CD4-positive, CD25-positive, alpha-beta regulatory T cell (primary cell): ENCODE measurements around the gene RBM48. TPM values are rescaled to one million over a fixed set of nuclear protein-coding genes. Genes with fewer than 3 reads are reported as not detected.
"Not testable (repeated sequence)": the region's sequence is repeated elsewhere in the genome, so short reads cannot be mapped to it uniquely, and the experiment has no call there.

Source experiments
- ATAC-seq, 2 donors: fragments of 150-1000 bp; cut with Tn5 transposase; one replicate each; pipeline ENCODE4 v1.10.0; 2021; ENCODE audit warnings: low read depth in 2 of 2, moderate number of reproducible peaks in 2 of 2, moderate library complexity in 1 of 2
- DNase-seq, 3 donors: peaks; one replicate each; pipeline versions ENCODE4 v3.0.0 to v3.0.0-alpha.2; 2012 to 2022; ENCODE audit warnings: mixed read lengths in 1 of 3
- H3K27ac ChIP-seq: one replicate; pipeline ENCODE4 v1.7.0; 2013; ENCODE audit warnings: mild to moderate bottlenecking, low read length; ENCODE audit not compliant: insufficient read depth, poor library complexity, severe bottlenecking
- H3K27me3 ChIP-seq: one replicate; pipeline ENCODE4 v1.7.0; 2013; ENCODE audit warnings: low read length; ENCODE audit not compliant: control insufficient read depth, insufficient read depth
- H3K36me3 ChIP-seq: one replicate; pipeline ENCODE4 v1.7.0; 2013; ENCODE audit warnings: mild to moderate bottlenecking, low read length, moderate library complexity; ENCODE audit not compliant: control insufficient read depth, insufficient read depth
- H3K4me1 ChIP-seq: 2 replicates; pipeline ENCODE4 v1.7.0; 2013; ENCODE audit warnings: mild to moderate bottlenecking, low read length; ENCODE audit not compliant: insufficient read depth, control insufficient read depth, poor library complexity, severe bottlenecking
- H3K4me3 ChIP-seq: one replicate; pipeline ENCODE4 v1.7.0; 2013; ENCODE audit warnings: low read depth, mild to moderate bottlenecking, low read length, moderate library complexity
- H3K9me3 ChIP-seq, 2 experiments: 1 replicate in 1 of 2; 2 replicates in 1 of 2; pipeline ENCODE4 v1.7.0; 2013; ENCODE audit warnings: low read length in 2 of 2, mild to moderate bottlenecking in 1 of 2, moderate library complexity in 1 of 2; ENCODE audit not compliant: control insufficient read depth in 2 of 2
- H3K27ac Mint-ChIP-seq, 3 donors: one replicate each; pipeline ENCODE4 v1.8.0; 2020 to 2022; ENCODE audit warnings: mild to moderate bottlenecking in 3 of 3, mixed read lengths in 3 of 3, moderate library complexity in 2 of 3
- H3K27me3 Mint-ChIP-seq: one replicate; pipeline ENCODE4 v1.8.0; 2022; ENCODE audit warnings: mild to moderate bottlenecking, mixed read lengths
- H3K36me3 Mint-ChIP-seq: one replicate; pipeline ENCODE4 v1.8.0; 2020; ENCODE audit warnings: mixed read lengths
- H3K4me1 Mint-ChIP-seq, 4 donors: one replicate each; pipeline ENCODE4 v1.8.0; 2020 to 2022; ENCODE audit warnings: mixed read lengths in 4 of 4, mild to moderate bottlenecking in 1 of 4
- H3K4me3 Mint-ChIP-seq, 4 donors: one replicate each; pipeline ENCODE4 v1.8.0; 2020 to 2022; ENCODE audit warnings: mild to moderate bottlenecking in 4 of 4, mixed read lengths in 4 of 4, moderate library complexity in 3 of 4
- H3K9me3 Mint-ChIP-seq, 7 donors: one replicate each; pipeline ENCODE4 v1.8.0; 2020 to 2022; ENCODE audit warnings: mixed read lengths in 7 of 7, mild to moderate bottlenecking in 3 of 7, moderate library complexity in 2 of 7
- polyA plus RNA-seq, 4 donors: library from polyadenylated mRNA; unstranded; fragments of 300-500 nt; fragmentation: Illumina TruSeq; gene quantifications; one replicate each; pipeline ENCODE4 v1.2.3, GENCODE V29; 2021
- total RNA-seq: library from RNA; stranded (reverse); gene quantifications from one replicate; pipeline ENCODE4 v1.2.3, GENCODE V29; 2022

Gene RBM48
- total and polyA plus RNA-seq, 5 donors from 2014 or later: 30.0 to 51.6 (median 33.7) TPM

GRCh38 chr7:92517631-92518030, 11.0 kb upstream of the RBM48 start:
- no peak for DNase-seq
- H3K9me3 Mint-ChIP-seq: peaks cover 0 to 2% (median 0%) of the 10 kb centered on the region in 7 donors
- Histone ChIP-seq H3K4me1 (no peaks in the 10 kb centered on the region), H3K27me3 (no peaks in the 10 kb centered on the region), H3K9me3 (no peaks in the 10 kb centered on the region), H3K4me3 (no peak overlapping the region), H3K27ac (no peak overlapping the region), H3K36me3 (peaks cover 26% of the 10 kb centered on the region)
- no peak overlapping the region for H3K27ac Mint-ChIP-seq
- peaks cover 21% of the 10 kb centered on the region for H3K36me3 Mint-ChIP-seq
- no peak overlapping the region for H3K4me3 Mint-ChIP-seq
- no peak for ATAC-seq
- H3K4me1 Mint-ChIP-seq: peaks cover 0 to 10% (median 3%) of the 10 kb centered on the region in 4 donors
- H3K27me3 Mint-ChIP-seq: no peaks in the 10 kb centered on the region

- no peak for DNase-seq
- Histone ChIP-seq H3K27ac (no peak overlapping the region), H3K27me3 (no peaks in the 10 kb centered on the region), H3K9me3 (no peaks in the 10 kb centered on the region), H3K4me1 (no peaks in the 10 kb centered on the region), H3K36me3 (peaks cover 21% of the 10 kb centered on the region), H3K4me3 (no peak overlapping the region)
- no peaks in the 10 kb centered on the region for H3K27me3 Mint-ChIP-seq
- ATAC-seq: no peak
- H3K36me3 Mint-ChIP-seq: peaks cover 12% of the 10 kb centered on the region
- H3K4me3 Mint-ChIP-seq: no peak overlapping the region
- H3K27ac Mint-ChIP-seq: no peak overlapping the region
- no peaks in the 10 kb centered on the region for H3K9me3 Mint-ChIP-seq
- H3K4me1 Mint-ChIP-seq: peaks cover 0 to 14% (median 7%) of the 10 kb centered on the region in 4 donors
These were observed 8.6 kb upstream of the RBM48 start for GRCh38 chr7:92520024-92520423.

GRCh38 chr7:92523110-92523509, 5.5 kb upstream of the RBM48 start:
- no peaks in the 10 kb centered on the region for H3K9me3 Mint-ChIP-seq
- DNase-seq (no peak), ATAC-seq (no peak)
- H3K4me1 ChIP-seq: peaks cover 12% of the 10 kb centered on the region
- H3K4me1 Mint-ChIP-seq: peaks cover 5 to 31% (median 20%) of the 10 kb centered on the region in 4 donors
- peaks cover 6% of the 10 kb centered on the region for H3K36me3 ChIP-seq
- no peaks in the 10 kb centered on the region for H3K9me3 ChIP-seq
- no peak overlapping the region for H3K4me3 Mint-ChIP-seq
- no peak overlapping the region for H3K4me3 ChIP-seq
- H3K27me3 Mint-ChIP-seq: no peaks in the 10 kb centered on the region
- H3K27ac ChIP-seq: no peak overlapping the region
- H3K27ac Mint-ChIP-seq: no peak overlapping the region
- H3K36me3 Mint-ChIP-seq: peaks cover 3% of the 10 kb centered on the region
- H3K27me3 ChIP-seq: no peaks in the 10 kb centered on the region

- Mint-ChIP-seq H3K4me1 (peaks cover 5 to 60% (median 31%) of the 10 kb centered on the region in 4 donors), H3K27me3 (no peaks in the 10 kb centered on the region), H3K36me3 (peaks cover 16% of the 10 kb centered on the region), H3K4me3 (peak overlapping the region; percentile 89 to 98 (median 90)), H3K27ac (peak overlapping the region; percentile 63 to 98 (median 97)), H3K9me3 (no peaks in the 10 kb centered on the region)
- no peak for ATAC-seq
- Histone ChIP-seq H3K27me3 (no peaks in the 10 kb centered on the region), H3K4me1 (peaks cover 15% of the 10 kb centered on the region), H3K4me3 (peak overlapping the region; percentile 83), H3K27ac (peak overlapping the region; percentile 91), H3K9me3 (no peaks in the 10 kb centered on the region), H3K36me3 (peaks cover 20% of the 10 kb centered on the region)
- peak; percentile 38 to 71 (median 42) for DNase-seq
These were observed 1.1 kb upstream of the RBM48 start for GRCh38 chr7:92527300-92528187.

GRCh38 chr7:92528958-92529264, 316 bp downstream of the RBM48 start:
- Histone ChIP-seq H3K36me3 (peaks cover 33% of the 10 kb centered on the region), H3K27me3 (no peaks in the 10 kb centered on the region), H3K27ac (peak overlapping the region; percentile 95), H3K4me3 (peak overlapping the region; percentile 99), H3K9me3 (no peaks in the 10 kb centered on the region), H3K4me1 (peaks cover 17% of the 10 kb centered on the region)
- peaks cover 29% of the 10 kb centered on the region for H3K36me3 Mint-ChIP-seq
- H3K27ac Mint-ChIP-seq: peak overlapping the region; percentile 96 to 98 (median 97)
- no peaks in the 10 kb centered on the region for H3K27me3 Mint-ChIP-seq
- H3K4me1 Mint-ChIP-seq: peaks cover 10 to 69% (median 38%) of the 10 kb centered on the region in 4 donors
- DNase-seq: no peak
- no peak for ATAC-seq
- peak overlapping the region; percentile 89 to 98 (median 90) for H3K4me3 Mint-ChIP-seq
- no peaks in the 10 kb centered on the region for H3K9me3 Mint-ChIP-seq

GRCh38 chr7:92534572-92534971, 6.0 kb downstream of the RBM48 start:
- Mint-ChIP-seq H3K27ac (no peak overlapping the region), H3K27me3 (no peaks in the 10 kb centered on the region), H3K9me3 (no peaks in the 10 kb centered on the region), H3K4me3 (peak overlapping the region in 2 of 4 donors; percentile 46 to 54), H3K36me3 (peaks cover 58% of the 10 kb centered on the region), H3K4me1 (peaks cover 10 to 55% (median 42%) of the 10 kb centered on the region in 4 donors)
- no peak overlapping the region for H3K4me3 ChIP-seq
- no peak for ATAC-seq
- H3K4me1 ChIP-seq: peaks cover 19% of the 10 kb centered on the region
- DNase-seq: no peak
- no peak overlapping the region for H3K27ac ChIP-seq
- H3K36me3 ChIP-seq: peaks cover 82% of the 10 kb centered on the region
- H3K9me3 ChIP-seq: no peaks in the 10 kb centered on the region
- no peaks in the 10 kb centered on the region for H3K27me3 ChIP-seq

- H3K4me1 ChIP-seq, H3K9me3 Mint-ChIP-seq, H3K9me3 ChIP-seq, H3K27me3 Mint-ChIP-seq, H3K36me3 ChIP-seq, H3K27me3 ChIP-seq, DNase-seq, H3K4me1 Mint-ChIP-seq, ATAC-seq, H3K4me3 Mint-ChIP-seq, H3K4me3 ChIP-seq, H3K27ac ChIP-seq, H3K36me3 Mint-ChIP-seq: not testable (repeated sequence)
- peak overlapping the region in 1 of 3 donors; percentile 92 for H3K27ac Mint-ChIP-seq
These were observed 14.9 kb downstream of the RBM48 start for GRCh38 chr7:92543542-92543941.

- not testable (repeated sequence) for H3K9me3 Mint-ChIP-seq, DNase-seq, H3K27me3 Mint-ChIP-seq, H3K36me3 ChIP-seq, H3K27ac Mint-ChIP-seq, H3K4me3 Mint-ChIP-seq, H3K4me3 ChIP-seq, ATAC-seq, H3K4me1 ChIP-seq, H3K36me3 Mint-ChIP-seq, H3K4me1 Mint-ChIP-seq, H3K9me3 ChIP-seq, H3K27ac ChIP-seq, H3K27me3 ChIP-seq
These were observed 16.5 kb downstream of the RBM48 start for GRCh38 chr7:92545116-92545515.
